ENCODE measurements around the gene COQ2. TPM values are rescaled to one million over a fixed set of nuclear protein-coding genes. Genes with fewer than 3 reads are reported as not detected.

Gene COQ2
- total and polyA plus RNA-seq, 2 donors (not counting 1 experiment from before 2014, with no cell fraction given), result 16.7 to 26.4 TPM

DNA sequence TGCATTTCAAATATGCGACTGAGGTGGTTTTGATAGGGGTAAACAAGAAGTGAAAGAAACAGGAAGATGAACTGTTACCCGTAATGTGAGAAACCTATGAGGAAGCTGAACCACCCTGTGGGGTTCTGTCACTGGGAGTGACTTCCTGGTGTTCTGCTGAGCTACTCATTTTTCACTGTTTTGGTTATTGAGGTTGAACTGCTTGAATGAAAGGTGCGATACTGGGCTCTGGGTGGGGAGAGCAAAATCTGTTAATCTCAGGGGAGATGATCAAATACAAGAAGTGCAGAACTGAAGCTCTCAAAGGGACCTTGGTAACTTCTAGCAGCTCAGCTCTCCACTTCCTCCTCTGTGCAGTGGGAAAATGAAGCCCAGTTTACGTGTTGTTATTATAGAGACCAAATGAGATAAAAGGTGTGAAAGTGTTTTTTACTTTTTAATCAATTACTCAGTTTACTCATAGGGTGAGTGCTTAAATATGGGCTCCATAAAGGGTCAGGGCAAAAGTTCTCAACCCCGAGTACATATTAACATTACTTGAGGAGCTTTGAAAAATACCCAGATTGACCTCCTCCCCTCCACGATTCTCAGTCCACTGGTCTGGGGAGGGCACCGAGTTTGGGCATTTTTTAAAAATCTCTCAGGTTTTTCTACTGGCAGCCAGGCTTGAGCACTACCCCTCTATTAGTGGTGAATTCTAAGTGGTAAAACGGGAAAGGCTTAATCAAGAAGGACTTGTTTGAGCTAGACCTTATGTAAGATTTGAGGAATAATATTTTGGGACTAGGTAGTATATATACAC, 66.7 kb downstream of the COQ2 start:
- no peaks in the 10 kb centered on the region for H3K9me3 ChIP-seq (ENCODE audit: control insufficient read depth, insufficient read depth, low read depth, low read length)
- no peak overlapping the region for H3K27ac ChIP-seq (ENCODE audit: insufficient read depth, low read length)
- H3K9ac ChIP-seq (ENCODE audit: insufficient read depth, low read length), result no peak overlapping the region
- H3K4me1 ChIP-seq (ENCODE audit: control insufficient read depth, extremely low read depth, insufficient read depth, low read length), result no peaks in the 10 kb centered on the region
- no peak overlapping the region for H3K4me2 ChIP-seq (ENCODE audit: extremely low read depth, insufficient read depth, low read length)
- no peaks in the 10 kb centered on the region for H3K36me3 ChIP-seq (ENCODE audit: control insufficient read depth, insufficient read depth, low read length)
- H3K79me2 ChIP-seq (ENCODE audit: control insufficient read depth, insufficient read depth, low read length), result no peaks in the 10 kb centered on the region
- TF ChIP-seq, protein P1, sequence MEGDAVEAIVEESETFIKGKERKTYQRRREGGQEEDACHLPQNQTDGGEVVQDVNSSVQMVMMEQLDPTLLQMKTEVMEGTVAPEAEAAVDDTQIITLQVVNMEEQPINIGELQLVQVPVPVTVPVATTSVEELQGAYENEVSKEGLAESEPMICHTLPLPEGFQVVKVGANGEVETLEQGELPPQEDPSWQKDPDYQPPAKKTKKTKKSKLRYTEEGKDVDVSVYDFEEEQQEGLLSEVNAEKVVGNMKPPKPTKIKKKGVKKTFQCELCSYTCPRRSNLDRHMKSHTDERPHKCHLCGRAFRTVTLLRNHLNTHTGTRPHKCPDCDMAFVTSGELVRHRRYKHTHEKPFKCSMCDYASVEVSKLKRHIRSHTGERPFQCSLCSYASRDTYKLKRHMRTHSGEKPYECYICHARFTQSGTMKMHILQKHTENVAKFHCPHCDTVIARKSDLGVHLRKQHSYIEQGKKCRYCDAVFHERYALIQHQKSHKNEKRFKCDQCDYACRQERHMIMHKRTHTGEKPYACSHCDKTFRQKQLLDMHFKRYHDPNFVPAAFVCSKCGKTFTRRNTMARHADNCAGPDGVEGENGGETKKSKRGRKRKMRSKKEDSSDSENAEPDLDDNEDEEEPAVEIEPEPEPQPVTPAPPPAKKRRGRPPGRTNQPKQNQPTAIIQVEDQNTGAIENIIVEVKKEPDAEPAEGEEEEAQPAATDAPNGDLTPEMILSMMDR (conservative IDR thresholded peaks at IDR 0.05 in 1 of 2, IDR thresholded peaks at IDR 0.05 in 1 of 2; ENCODE audit: low read depth in 1 of 2, low read length in 2 of 2), result no peak
- no peak for TF ChIP-seq EZH2 (IDR thresholded peaks at IDR 0.05; ENCODE audit: low read length, missing control alignments)
- no peak overlapping the region for H3K4me3 ChIP-seq (replicated peaks in 1 of 4; ENCODE audit: control extremely low read depth in 1 of 4, insufficient read depth in 1 of 4, low read depth in 3 of 4, low read length in 4 of 4)
- no peaks in the 10 kb centered on the region for H4K20me1 ChIP-seq (ENCODE audit: control insufficient read depth, extremely low read depth, insufficient read depth, low read length)
- peak overlapping the region; percentile 19 for H2AFZ ChIP-seq (ENCODE audit: low read length)
- no peak for DNase-seq (ENCODE audit: low read depth in 2 of 2)
- H3K27me3 ChIP-seq (ENCODE audit: control insufficient read depth, insufficient read depth, low read length), result no peaks in the 10 kb centered on the region

DNA sequence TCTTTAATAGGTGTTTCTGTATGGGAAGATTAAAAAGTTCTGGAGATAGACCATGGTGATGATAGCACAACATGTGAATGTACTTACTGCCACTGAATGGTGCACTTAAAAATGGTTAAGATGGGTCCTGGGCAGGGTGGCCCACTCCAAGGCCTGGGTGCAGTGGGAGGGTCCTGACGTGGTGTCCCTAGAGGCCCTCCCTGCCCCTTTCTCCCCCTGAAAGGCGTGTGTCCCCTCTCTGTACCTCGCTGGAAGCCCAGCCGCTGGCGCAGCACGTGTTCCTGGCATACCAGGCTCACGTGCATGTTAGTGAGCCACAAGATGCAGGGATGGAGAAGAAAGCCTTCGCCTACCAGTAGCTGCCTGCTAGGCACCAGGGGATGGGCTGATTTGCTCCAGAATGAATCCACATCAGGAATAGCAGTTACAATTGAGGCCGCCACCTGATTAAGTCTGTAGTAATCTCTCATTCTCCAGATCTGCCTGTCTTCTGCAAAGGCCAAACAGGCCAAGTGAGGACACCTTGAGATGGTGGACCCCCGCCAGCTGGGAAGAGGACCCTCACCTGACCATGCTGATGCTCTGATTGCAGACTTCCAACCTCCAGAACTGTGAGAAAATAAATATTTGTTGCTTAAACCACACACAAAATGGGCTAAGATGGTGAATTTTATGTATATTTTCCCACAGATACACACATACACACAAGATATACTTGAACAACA, 67.5 kb downstream of the COQ2 start:
- H3K27ac ChIP-seq (ENCODE audit: insufficient read depth, low read length), result no peak overlapping the region
- no peaks in the 10 kb centered on the region for H4K20me1 ChIP-seq (ENCODE audit: control insufficient read depth, extremely low read depth, insufficient read depth, low read length)
- H3K79me2 ChIP-seq (ENCODE audit: control insufficient read depth, insufficient read depth, low read length), result no peaks in the 10 kb centered on the region
- peak overlapping the region; percentile 19 for H2AFZ ChIP-seq (ENCODE audit: low read length)
- H3K36me3 ChIP-seq (ENCODE audit: control insufficient read depth, insufficient read depth, low read length), result no peaks in the 10 kb centered on the region
- DNase-seq (ENCODE audit: low read depth in 2 of 2), result no peak
- no peak overlapping the region for H3K4me3 ChIP-seq (replicated peaks in 1 of 4; ENCODE audit: control extremely low read depth in 1 of 4, insufficient read depth in 1 of 4, low read depth in 3 of 4, low read length in 4 of 4)
- H3K4me2 ChIP-seq (ENCODE audit: extremely low read depth, insufficient read depth, low read length), result no peak overlapping the region
- H3K27me3 ChIP-seq (ENCODE audit: control insufficient read depth, insufficient read depth, low read length), result no peaks in the 10 kb centered on the region
- H3K4me1 ChIP-seq (ENCODE audit: control insufficient read depth, extremely low read depth, insufficient read depth, low read length), result no peaks in the 10 kb centered on the region
- H3K9me3 ChIP-seq (ENCODE audit: control insufficient read depth, insufficient read depth, low read depth, low read length), result no peaks in the 10 kb centered on the region
- no peak overlapping the region for H3K9ac ChIP-seq (ENCODE audit: insufficient read depth, low read length)
- no peak for TF ChIP-seq EZH2 (IDR thresholded peaks at IDR 0.05; ENCODE audit: low read length, missing control alignments)
- TF ChIP-seq, protein P1 (conservative IDR thresholded peaks at IDR 0.05 in 1 of 2, IDR thresholded peaks at IDR 0.05 in 1 of 2; ENCODE audit: low read depth in 1 of 2, low read length in 2 of 2), result no peak

DNA sequence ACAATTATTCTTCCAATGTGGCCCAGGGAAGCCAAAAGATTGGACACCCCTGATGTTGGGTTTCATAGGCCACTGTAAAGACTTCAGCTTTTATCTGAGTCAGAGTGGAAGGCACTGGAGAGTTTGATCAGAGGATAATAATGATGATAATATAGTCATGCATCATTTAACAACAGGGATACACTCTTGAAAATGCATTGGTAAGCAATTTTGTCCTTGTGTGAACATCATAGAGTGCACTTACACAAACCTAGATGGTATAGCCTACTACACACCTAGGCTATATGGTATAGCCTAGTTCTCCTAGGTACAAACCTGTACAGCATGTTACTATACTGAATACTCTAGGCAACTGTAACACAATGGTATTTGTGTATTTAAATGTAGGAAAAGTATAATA, 70.5 kb downstream of the COQ2 start:
- Histone ChIP-seq H3K79me2 (ENCODE audit: control insufficient read depth, insufficient read depth, low read length) (no peaks in the 10 kb centered on the region), H3K27ac (ENCODE audit: insufficient read depth, low read length) (no peak overlapping the region), H3K9ac (ENCODE audit: insufficient read depth, low read length) (no peak overlapping the region), H4K20me1 (ENCODE audit: control insufficient read depth, extremely low read depth, insufficient read depth, low read length) (no peaks in the 10 kb centered on the region), H3K9me3 (ENCODE audit: control insufficient read depth, insufficient read depth, low read depth, low read length) (no peaks in the 10 kb centered on the region), H3K4me1 (ENCODE audit: control insufficient read depth, extremely low read depth, insufficient read depth, low read length) (peaks cover 2% of the 10 kb centered on the region), H3K4me2 (ENCODE audit: extremely low read depth, insufficient read depth, low read length) (no peak overlapping the region), H3K36me3 (ENCODE audit: control insufficient read depth, insufficient read depth, low read length) (no peaks in the 10 kb centered on the region), H3K27me3 (ENCODE audit: control insufficient read depth, insufficient read depth, low read length) (no peaks in the 10 kb centered on the region), H3K4me3 (replicated peaks in 1 of 4; ENCODE audit: control extremely low read depth in 1 of 4, insufficient read depth in 1 of 4, low read depth in 3 of 4, low read length in 4 of 4) (no peak overlapping the region), H2AFZ (ENCODE audit: low read length) (no peak overlapping the region)
- DNase-seq (ENCODE audit: low read depth in 2 of 2), result no peak
- TF ChIP-seq, protein P1 (conservative IDR thresholded peaks at IDR 0.05 in 1 of 2, IDR thresholded peaks at IDR 0.05 in 1 of 2; ENCODE audit: low read depth in 1 of 2, low read length in 2 of 2), result no peak
- no peak for TF ChIP-seq EZH2 (IDR thresholded peaks at IDR 0.05; ENCODE audit: low read length, missing control alignments)
